Chondrocyte (in vitro differentiated cells): ENCODE measurements around the gene MMADHC. TPM values are rescaled to one million over a fixed set of nuclear protein-coding genes. Genes with fewer than 3 reads are reported as not detected.

Experiments
- DNase-seq: peaks from one replicate; pipeline ENCODE4 v3.0.0; 2021; ENCODE audit warnings: mixed read lengths, low spot score
- H3K27ac Mint-ChIP-seq: one replicate; pipeline ENCODE4 v1.8.0; 2021; ENCODE audit warnings: mild to moderate bottlenecking, moderate library complexity, mixed read lengths; ENCODE audit not compliant: unreplicated experiment
- H3K27me3 Mint-ChIP-seq: 2 replicates; pipeline ENCODE4 v1.8.0; 2021; ENCODE audit warnings: low read depth, mixed read lengths
- H3K36me3 Mint-ChIP-seq: 2 replicates; pipeline ENCODE4 v1.8.0; 2021; ENCODE audit warnings: low read depth, mixed read lengths
- H3K4me1 Mint-ChIP-seq: 2 replicates; pipeline ENCODE4 v1.8.0; 2021; ENCODE audit warnings: low read depth, mild to moderate bottlenecking, mixed read lengths
- H3K4me3 Mint-ChIP-seq: one replicate; pipeline ENCODE4 v1.8.0; 2021; ENCODE audit warnings: mild to moderate bottlenecking, moderate library complexity, mixed read lengths; ENCODE audit not compliant: unreplicated experiment
- H3K9me3 Mint-ChIP-seq: 2 replicates; pipeline ENCODE4 v1.8.0; 2021; ENCODE audit warnings: low read depth, mixed read lengths
- CTCF ChIP-seq: fragments of 200-600 bp; sonication (generic); IDR thresholded peaks from 2 replicates; pipeline ENCODE4 v1.5.0; 2021; ENCODE audit warnings: antibody characterized with exemption, mild to moderate bottlenecking, moderate library complexity
- total RNA-seq: library from RNA; stranded (reverse); gene quantifications from 3 replicates; pipeline ENCODE4 v1.2.1, GENCODE V29; 2021

Gene MMADHC
- total RNA-seq, 1 donor from 2014 or later, result 95.4 TPM

GRCh38 chr2:149526689-149527088 lies 60.9 kb downstream of the MMADHC start:
- H3K4me1 Mint-ChIP-seq, result peaks cover 16% of the 10 kb centered on the region
- H3K9me3 Mint-ChIP-seq, result peaks cover 13% of the 10 kb centered on the region
- H3K27ac Mint-ChIP-seq, result no peak overlapping the region
- no peak overlapping the region for H3K4me3 Mint-ChIP-seq
- no peak for DNase-seq
- H3K27me3 Mint-ChIP-seq, result peaks cover 4% of the 10 kb centered on the region
- H3K36me3 Mint-ChIP-seq, result no peaks in the 10 kb centered on the region
- no peak for TF ChIP-seq CTCF

GRCh38 chr2:149525323-149525722 lies 62.3 kb downstream of the MMADHC start:
- peaks cover 17% of the 10 kb centered on the region for H3K9me3 Mint-ChIP-seq
- no peak for TF ChIP-seq CTCF
- no peak overlapping the region for H3K4me3 Mint-ChIP-seq
- H3K4me1 Mint-ChIP-seq, result peaks cover 16% of the 10 kb centered on the region
- H3K27me3 Mint-ChIP-seq, result peaks cover 5% of the 10 kb centered on the region
- H3K27ac Mint-ChIP-seq, result no peak overlapping the region
- DNase-seq, result no peak
- H3K36me3 Mint-ChIP-seq, result no peaks in the 10 kb centered on the region
